Dendritic cell treated with granulocyte-macrophage colony-stimulating factor and Interleukin-4, amounts not matched to agents 40 ng/mL and 50 ng/mL, for 4 days (primary cell): ENCODE results near the gene BRD4.

Source experiments
- H3K27ac Mint-ChIP-seq: one replicate; pipeline ENCODE4 v1.8.0; 2022; ENCODE audit warnings: mild to moderate bottlenecking, mixed read lengths
- H3K27me3 Mint-ChIP-seq: one replicate; pipeline ENCODE4 v1.8.0; 2022; ENCODE audit warnings: mild to moderate bottlenecking, mixed read lengths
- H3K36me3 Mint-ChIP-seq: one replicate; pipeline ENCODE4 v1.8.0; 2022; ENCODE audit warnings: low read depth, mixed read lengths
- H3K4me1 Mint-ChIP-seq: one replicate; pipeline ENCODE4 v1.8.0; 2022; ENCODE audit warnings: low read depth, mixed read lengths
- H3K4me3 Mint-ChIP-seq: one replicate; pipeline ENCODE4 v1.8.0; 2022; ENCODE audit warnings: mild to moderate bottlenecking, moderate library complexity, mixed read lengths
- H3K9me3 Mint-ChIP-seq: one replicate; pipeline ENCODE4 v1.8.0; 2022; ENCODE audit warnings: mixed read lengths
- intact Hi-C: fragments of 100-400 bp; cut with micrococcal nuclease; formaldehyde crosslinking; loops from one replicate; pipeline ENCODE4 v1.15.0; 2022

BRD4 gene

GRCh38 chr19:15332311-15332996 lies at the start of gene BRD4:
TSS of gene BRD4 (minus strand) at chr19:15332539. CDS start at chr19:15273099, 59,440 bp downstream.
- Mint-ChIP-seq H3K9me3 (no peaks in the 10 kb centered on the region), H3K4me1 (peaks cover 54% of the 10 kb centered on the region), H3K27me3 (no peaks in the 10 kb centered on the region), H3K36me3 (peaks cover 43% of the 10 kb centered on the region), H3K27ac (peak within 1 kb of the TSS; percentile 91), H3K4me3 (peak within 1 kb of the TSS; percentile 94)
- intact Hi-C loops = loop anchor here (5.0 kb wide), 1 partner anchor 45 kb away; the partner anchor contains the start of gene AKAP8

- peaks cover 51% of the 10 kb centered on the region for H3K36me3 Mint-ChIP-seq
- intact Hi-C loops = no loop called here
- peaks cover 34% of the 10 kb centered on the region for H3K4me1 Mint-ChIP-seq
- H3K4me3 Mint-ChIP-seq = no peak overlapping the region
- H3K27ac Mint-ChIP-seq = no peak overlapping the region
- H3K27me3 Mint-ChIP-seq = no peaks in the 10 kb centered on the region
- H3K9me3 Mint-ChIP-seq = no peaks in the 10 kb centered on the region
Measured at GRCh38 chr19:15381864-15382263, 49.5 kb upstream of the BRD4 start.

- Mint-ChIP-seq H3K4me1 (peaks cover 38% of the 10 kb centered on the region), H3K27me3 (no peaks in the 10 kb centered on the region), H3K27ac (no peak overlapping the region), H3K4me3 (no peak overlapping the region), H3K9me3 (no peaks in the 10 kb centered on the region), H3K36me3 (peaks cover 51% of the 10 kb centered on the region)
- intact Hi-C loops = no loop called here
Measured at GRCh38 chr19:15381429-15381828, 49.1 kb upstream of the BRD4 start.

GRCh38 chr19:15379999-15380647 lies 47.8 kb upstream of the BRD4 start:
- peak overlapping the region; percentile 93 for H3K4me3 Mint-ChIP-seq
- H3K9me3 Mint-ChIP-seq = no peaks in the 10 kb centered on the region
- no peaks in the 10 kb centered on the region for H3K27me3 Mint-ChIP-seq
- peaks cover 41% of the 10 kb centered on the region for H3K4me1 Mint-ChIP-seq
- H3K36me3 Mint-ChIP-seq = peaks cover 50% of the 10 kb centered on the region
- peak overlapping the region; percentile 97 for H3K27ac Mint-ChIP-seq
- intact Hi-C loops = loop anchor here (2.0 to 5.0 kb wide), 2 partner anchors 39 to 48 kb away; partner anchors contain the start of genes AKAP8L and BRD4

- Mint-ChIP-seq H3K27me3 (no peaks in the 10 kb centered on the region), H3K4me3 (peak within 1 kb of the TSS; percentile 93)
- intact Hi-C loops = loop anchor here (2.0 to 5.0 kb wide), 2 partner anchors 39 to 47 kb away; partner anchors contain the start of genes AKAP8L and BRD4
Measured at GRCh38 chr19:15379083-15379998, 47.0 kb upstream of the BRD4 start, which contains the start of gene AKAP8. TSS of gene AKAP8 (minus strand) at chr19:15379787. CDS start at chr19:15379731, 56 bp downstream.

GRCh38 chr19:15378534-15379082 lies 46.3 kb upstream of the BRD4 start:
- Mint-ChIP-seq H3K36me3 (peaks cover 64% of the 10 kb centered on the region), H3K27ac (peak overlapping the region; percentile 97), H3K4me1 (peaks cover 51% of the 10 kb centered on the region), H3K4me3 (peak overlapping the region; percentile 93), H3K27me3 (no peaks in the 10 kb centered on the region), H3K9me3 (no peaks in the 10 kb centered on the region)
- intact Hi-C loops = loop anchor here (2.0 to 5.0 kb wide), 2 partner anchors 40 to 46 kb away; partner anchors contain the start of genes AKAP8L and BRD4

More at GRCh38 chr19:15379083-15379998, 47.0 kb upstream of the BRD4 start, which contains the start of gene AKAP8:
- Mint-ChIP-seq H3K36me3 (peaks cover 57% of the 10 kb centered on the region), H3K9me3 (no peaks in the 10 kb centered on the region), H3K4me1 (peaks cover 49% of the 10 kb centered on the region), H3K27ac (peak within 1 kb of the TSS; percentile 97)

- Mint-ChIP-seq H3K4me1 (peaks cover 31% of the 10 kb centered on the region), H3K36me3 (peaks cover 76% of the 10 kb centered on the region), H3K27ac (peak overlapping the region; percentile 71), H3K9me3 (no peaks in the 10 kb centered on the region), H3K27me3 (no peaks in the 10 kb centered on the region), H3K4me3 (no peak overlapping the region)
- intact Hi-C loops = loop anchor here (5.0 kb wide), 1 partner anchor 43 kb away; the partner anchor contains the start of gene BRD4
Measured at GRCh38 chr19:15374796-15375440, 42.6 kb upstream of the BRD4 start.

GRCh38 chr19:15374105-15374651 lies 41.8 kb upstream of the BRD4 start:
- no peak overlapping the region for H3K4me3 Mint-ChIP-seq

GRCh38 chr19:15373644-15374043 lies 41.3 kb upstream of the BRD4 start:
- intact Hi-C loops = no loop called here
- no peak overlapping the region for H3K4me3 Mint-ChIP-seq
- H3K9me3 Mint-ChIP-seq = no peaks in the 10 kb centered on the region
- peaks cover 31% of the 10 kb centered on the region for H3K4me1 Mint-ChIP-seq
- peaks cover 78% of the 10 kb centered on the region for H3K36me3 Mint-ChIP-seq
- no peak overlapping the region for H3K27ac Mint-ChIP-seq
- H3K27me3 Mint-ChIP-seq = no peaks in the 10 kb centered on the region

More at GRCh38 chr19:15374105-15374651, 41.8 kb upstream of the BRD4 start:
- Mint-ChIP-seq H3K9me3 (no peaks in the 10 kb centered on the region), H3K27me3 (no peaks in the 10 kb centered on the region), H3K4me1 (peaks cover 31% of the 10 kb centered on the region), H3K27ac (peak overlapping the region; percentile 71), H3K36me3 (peaks cover 78% of the 10 kb centered on the region)
- intact Hi-C loops = no loop called here

- intact Hi-C loops = no loop called here
- H3K27me3 Mint-ChIP-seq = no peaks in the 10 kb centered on the region
- H3K36me3 Mint-ChIP-seq = peaks cover 78% of the 10 kb centered on the region
- H3K9me3 Mint-ChIP-seq = no peaks in the 10 kb centered on the region
- H3K4me3 Mint-ChIP-seq = no peak overlapping the region
- H3K4me1 Mint-ChIP-seq = peaks cover 27% of the 10 kb centered on the region
- no peak overlapping the region for H3K27ac Mint-ChIP-seq
Measured at GRCh38 chr19:15372891-15373301, 40.6 kb upstream of the BRD4 start.

GRCh38 chr19:15372470-15372869 lies 40.1 kb upstream of the BRD4 start:
- Mint-ChIP-seq H3K9me3 (no peaks in the 10 kb centered on the region), H3K4me3 (no peak overlapping the region), H3K4me1 (peaks cover 23% of the 10 kb centered on the region), H3K27me3 (no peaks in the 10 kb centered on the region), H3K27ac (no peak overlapping the region), H3K36me3 (peaks cover 81% of the 10 kb centered on the region)
- intact Hi-C loops = no loop called here

GRCh38 chr19:15371786-15372380 lies 39.5 kb upstream of the BRD4 start:
- Mint-ChIP-seq H3K4me3 (no peak overlapping the region), H3K36me3 (peaks cover 86% of the 10 kb centered on the region), H3K27ac (no peak overlapping the region), H3K9me3 (no peaks in the 10 kb centered on the region), H3K27me3 (no peaks in the 10 kb centered on the region), H3K4me1 (peaks cover 17% of the 10 kb centered on the region)
- intact Hi-C loops = no loop called here
